Activated naive CD4-positive, alpha-beta T cell treated with anti-CD3 and anti-CD28 coated beads, Interleukin-2, amount 10 ng/mL, durations not matched to agents 5 hours and 36 hours (primary cell): ENCODE measurements around the gene SCTR. TPM values are rescaled to one million over a fixed set of nuclear protein-coding genes. Genes with fewer than 3 reads are reported as not detected.

ENCODE experiments used
- total RNA-seq, 2 experiments: library from RNA; stranded (reverse); gene quantifications; one replicate each; pipeline ENCODE4 v1.2.3, GENCODE V29; 2021

SCTR gene
- total RNA-seq = not detected

DNA sequence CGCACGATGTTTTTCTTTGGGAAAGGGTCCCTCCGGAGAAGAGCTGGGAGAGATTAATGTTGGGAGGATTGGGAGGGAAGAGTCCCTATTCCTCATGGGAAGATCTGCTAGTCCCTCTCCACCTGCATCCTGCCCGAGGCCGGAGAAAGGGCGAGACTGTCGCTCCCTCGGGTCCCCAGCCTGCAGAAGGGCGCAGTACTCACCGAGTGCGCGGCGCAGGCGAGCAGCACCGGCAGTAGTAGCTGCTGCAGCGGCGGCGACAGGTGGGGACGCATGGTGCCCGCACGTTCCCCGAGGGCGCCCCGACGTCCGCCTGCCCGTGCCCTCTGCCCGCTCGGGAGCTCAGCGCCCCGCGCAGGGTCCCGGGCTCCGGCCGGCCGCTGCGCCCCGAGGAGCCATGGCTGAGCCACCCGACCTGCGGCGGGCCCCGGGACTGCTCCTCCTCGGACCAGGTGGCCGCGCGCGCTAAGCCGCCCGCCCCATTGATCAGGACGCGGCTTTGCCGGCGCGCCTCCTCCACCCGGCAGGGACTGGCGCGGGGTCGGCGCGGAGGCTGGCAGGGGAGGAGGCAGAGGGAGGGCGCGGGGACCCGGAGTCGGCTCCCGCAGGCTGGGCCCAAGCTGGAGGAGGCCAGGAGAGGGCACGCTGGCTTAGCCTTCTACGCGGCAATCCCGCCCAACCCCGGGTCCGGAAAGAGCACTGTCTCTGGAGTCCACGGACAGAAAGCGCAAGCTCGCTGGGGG is at the start of gene SCTR:
TSS of gene SCTR (minus strand) at position 532 of the 743 bp plus-strand sequence. CDS start at position 275, 257 bp downstream.

DNA sequence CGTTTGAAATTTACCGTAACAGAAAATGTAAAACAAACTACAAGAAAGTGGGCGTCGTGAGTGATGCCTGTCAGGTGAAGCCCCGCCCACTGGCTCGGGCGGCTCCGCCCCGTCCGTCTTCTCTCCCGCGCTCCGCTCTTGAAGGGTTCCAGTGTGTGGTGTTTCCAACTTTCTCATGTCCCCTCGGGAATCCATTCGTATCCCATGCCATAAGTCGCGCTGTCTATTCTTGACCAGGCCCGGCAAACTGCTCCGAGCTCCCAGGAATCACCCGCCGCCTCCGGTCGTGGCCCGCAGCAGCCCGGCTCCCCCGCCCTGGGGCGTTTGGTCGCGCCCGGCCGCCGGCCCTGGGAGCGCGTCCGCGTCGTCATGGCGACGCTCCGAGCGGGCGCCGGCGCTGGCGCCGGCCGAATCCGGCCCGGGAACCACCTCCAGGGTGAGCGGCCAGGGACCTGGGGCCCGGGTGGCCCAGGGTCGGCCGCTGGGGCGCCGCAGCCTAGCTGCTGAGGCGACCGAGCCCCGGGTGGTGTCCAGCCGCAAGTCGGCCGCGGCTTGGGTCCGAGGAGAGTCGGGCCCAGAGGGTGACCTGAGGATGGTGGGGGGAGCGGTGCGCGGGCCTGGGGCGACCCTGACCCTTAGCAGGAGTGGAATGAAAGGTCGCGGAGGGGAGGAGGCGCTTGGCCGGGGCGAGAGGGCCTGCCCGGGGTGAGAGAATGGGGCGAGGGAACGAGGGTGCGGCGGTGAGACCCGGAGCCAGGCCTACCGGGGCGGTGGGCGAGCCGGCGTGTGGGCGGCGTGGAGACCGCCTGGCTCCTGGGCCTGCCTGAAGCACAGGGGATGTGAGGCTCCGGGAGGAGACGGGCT is 20.0 kb upstream of the SCTR start, which contains the start of gene CFAP221:
TSS of gene CFAP221 (plus strand) at position 375 of the 864 bp plus-strand sequence. CDS start 1,683 bp downstream, outside the sequence.

DNA sequence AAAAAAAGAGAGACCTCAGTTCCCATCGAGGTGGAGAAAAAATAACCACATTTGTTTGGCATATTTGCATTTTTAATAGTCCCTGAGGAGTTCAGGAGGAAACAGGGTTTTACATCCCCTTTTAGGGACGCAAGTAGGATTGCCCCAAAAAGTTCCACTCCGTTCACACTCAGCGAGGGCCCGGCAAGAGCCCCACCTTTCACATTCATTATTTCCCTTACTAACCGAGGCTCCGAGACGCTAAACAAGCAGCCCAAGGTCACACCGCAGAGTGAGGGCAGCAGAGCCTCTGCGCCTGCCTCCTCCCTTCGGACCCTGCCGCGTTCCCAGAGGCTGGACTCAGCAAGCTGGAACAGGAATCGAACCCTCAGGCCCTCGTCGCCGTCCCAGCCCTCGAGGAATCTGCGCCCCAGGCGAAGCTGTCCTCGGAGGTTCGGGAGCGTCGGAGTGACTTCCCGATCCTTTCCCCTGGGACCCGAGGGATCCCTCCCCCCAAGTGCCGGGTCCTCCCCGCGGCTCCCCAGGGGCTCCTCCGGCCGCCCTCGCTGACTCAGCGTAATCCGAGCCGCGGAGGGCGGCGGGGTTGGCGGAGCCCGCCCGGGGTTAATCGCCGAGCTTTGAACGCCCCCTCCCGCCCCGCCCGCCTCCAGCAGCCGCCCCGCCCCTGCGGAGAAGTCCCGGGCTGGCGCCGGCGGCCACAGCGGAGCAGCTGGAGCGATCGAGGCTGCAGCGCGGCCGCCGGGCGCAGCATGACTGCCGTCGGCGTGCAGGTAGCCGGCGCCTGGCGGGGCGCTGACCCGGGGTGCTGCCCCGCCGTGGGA is 92.9 kb downstream of the SCTR start, which contains the start of gene TMEM37:
TSS of gene TMEM37 (plus strand) at position 700 of the 821 bp plus-strand sequence. CDS start at position 750, 50 bp downstream.

Other genes starting within 250 kb of the SCTR start
- 1 to 10 TPM; 4.8 to 5.0 TPM for gene C2orf76, start 157.6 kb downstream of the SCTR start, total RNA-seq
- gene DBI, start 157.5 kb downstream of the SCTR start, total RNA-seq = 100 to 1,000 TPM; 141 to 147 TPM
- gene TMEM37, start 92.6 kb downstream of the SCTR start, total RNA-seq = not detected
- gene CFAP221, start 20.0 kb upstream of the SCTR start, total RNA-seq = not detected
- 10 to 100 TPM; 11.0 to 11.1 TPM for gene TMEM177, start 154.7 kb upstream of the SCTR start, total RNA-seq
- gene PTPN4, start 235.4 kb upstream of the SCTR start, total RNA-seq = 10 to 100 TPM; 68.1 to 80.2 TPM